Stimulated activated CD4-positive, alpha-beta T cell treated with anti-CD3 and anti-CD28 coated beads, Interleukin-4, amount 100 ng/mL, for 24 hours (primary cell): ENCODE data around the gene TMEM125.

ENCODE experiments used
- DNase-seq: peaks from one replicate; pipeline ENCODE4 v3.0.0-alpha.2; 2020

Gene TMEM125

GRCh38 chr1:43269627-43270375 is at the start of gene TMEM125:
Gene TMEM125 (plus strand): TSS chr1:43269983. CDS start chr1:43272723, 2,740 bp downstream.
- DNase-seq, result no peak

- DNase-seq, result no peak
These were observed 48.6 kb upstream of the TMEM125 start for GRCh38 chr1:43220905-43221778.

GRCh38 chr1:43221797-43222196 is 48.0 kb upstream of the TMEM125 start:
- DNase-seq, result no peak

GRCh38 chr1:43222879-43223278 is 46.9 kb upstream of the TMEM125 start:
- DNase-seq, result no peak

- no peak for DNase-seq
These were observed 44.6 kb upstream of the TMEM125 start for GRCh38 chr1:43225168-43225567.

GRCh38 chr1:43227143-43227764 is 42.5 kb upstream of the TMEM125 start:
- DNase-seq, result peak; percentile 90

GRCh38 chr1:43229826-43230780 is 39.7 kb upstream of the TMEM125 start:
- no peak for DNase-seq

- no peak for DNase-seq
These were observed 37.7 kb upstream of the TMEM125 start for GRCh38 chr1:43232074-43232473.

- no peak for DNase-seq
These were observed 37.3 kb upstream of the TMEM125 start for GRCh38 chr1:43232482-43232881.

GRCh38 chr1:43233631-43234030 is 36.2 kb upstream of the TMEM125 start:
- no peak for DNase-seq

GRCh38 chr1:43234267-43234666 is 35.5 kb upstream of the TMEM125 start:
- no peak for DNase-seq

- DNase-seq, result no peak
These were observed 34.7 kb upstream of the TMEM125 start for GRCh38 chr1:43235040-43235439.

- no peak for DNase-seq
These were observed 34.2 kb upstream of the TMEM125 start for GRCh38 chr1:43235451-43236121.

GRCh38 chr1:43237121-43237520 is 32.7 kb upstream of the TMEM125 start:
- DNase-seq, result no peak

GRCh38 chr1:43238085-43238484 is 31.7 kb upstream of the TMEM125 start:
- DNase-seq, result peak; percentile 27

- DNase-seq, result no peak
These were observed 30.8 kb upstream of the TMEM125 start for GRCh38 chr1:43238991-43239469.

GRCh38 chr1:43239484-43239883 is 30.3 kb upstream of the TMEM125 start:
- no peak for DNase-seq

GRCh38 chr1:43241413-43241836 is 28.4 kb upstream of the TMEM125 start:
- DNase-seq, result no peak

GRCh38 chr1:43243299-43243698 is 26.5 kb upstream of the TMEM125 start:
- DNase-seq, result no peak

- no peak for DNase-seq
These were observed 23.1 kb upstream of the TMEM125 start for GRCh38 chr1:43246466-43247213.
